ENCODE results near the gene CYLD.

The CYLD gene

DNA sequence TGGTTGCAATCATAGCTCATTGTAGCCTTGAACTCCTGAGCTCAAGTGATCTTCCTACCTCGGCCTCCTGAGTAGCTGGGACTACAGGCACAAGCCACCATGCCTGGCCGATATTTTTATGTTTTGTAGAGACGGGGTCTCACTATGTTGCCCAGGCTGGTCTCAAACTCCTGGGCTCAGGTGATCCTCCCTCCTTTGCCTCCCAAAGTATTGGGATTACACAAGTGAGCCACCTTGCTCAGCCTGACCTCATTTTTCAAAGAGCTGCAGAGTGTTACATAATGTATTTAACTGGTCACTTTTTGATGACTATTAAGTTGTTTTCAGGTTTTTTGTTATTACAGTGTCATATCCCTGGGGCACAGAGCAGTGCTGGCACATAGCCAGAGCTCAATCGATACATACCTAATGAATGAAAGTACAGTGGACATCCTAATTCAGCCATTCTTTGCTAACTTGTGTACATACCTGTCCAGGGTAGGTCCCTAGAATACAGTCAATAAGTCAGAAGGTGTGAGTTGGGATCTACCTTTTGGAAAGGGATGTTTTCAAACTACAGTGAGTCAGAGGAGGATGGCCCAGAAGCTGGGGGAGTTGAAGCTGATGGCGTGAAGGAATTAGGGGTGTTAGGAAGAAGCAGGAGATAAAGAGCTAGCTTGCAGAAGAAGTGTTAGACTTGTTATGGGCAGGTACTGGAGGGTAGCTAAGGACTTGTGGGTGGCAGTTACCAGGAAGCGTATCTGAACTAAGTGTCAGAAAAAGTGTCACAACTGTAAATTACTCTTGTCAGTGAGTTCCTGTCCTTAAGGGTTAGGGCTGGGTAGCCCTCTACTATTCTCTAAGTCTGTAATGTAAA lies 20.1 kb upstream of the CYLD start:
- Histone ChIP-seq H3K27me3 (ENCODE audit: insufficient read depth, low read length, poor library complexity) (no peaks in the 10 kb centered on the region), H3K9me3 (ENCODE audit: insufficient read depth, low read length, severe bottlenecking) (peaks cover 9% of the 10 kb centered on the region), H3K27ac (ENCODE audit: low read length) (no peak overlapping the region), H3K4me2 (ENCODE audit: insufficient read depth, low read length) (no peak overlapping the region), H3K36me3 (ENCODE audit: insufficient read depth, low read length) (no peaks in the 10 kb centered on the region), H3K79me2 (ENCODE audit: insufficient read depth, low read length) (no peaks in the 10 kb centered on the region), H2AFZ (ENCODE audit: low read depth, low read length) (no peak overlapping the region), H3K4me1 (ENCODE audit: insufficient read depth, low read length) (peaks cover 7% of the 10 kb centered on the region), H3K9ac (ENCODE audit: low read depth, low read length) (no peak overlapping the region), H3K4me3 (ENCODE audit: low read depth in 1 of 2, low read length in 2 of 2) (no peak overlapping the region), H4K20me1 (ENCODE audit: insufficient read depth, low read length) (no peaks in the 10 kb centered on the region)
- DNase-seq (no peak), ATAC-seq (ENCODE audit: insufficient read depth, low read depth) (no peak)
- TF ChIP-seq EZH2 (IDR thresholded peaks at IDR 0.05; ENCODE audit: borderline replicate concordance, low read depth, low read length, severe bottlenecking) = no peak
- TF ChIP-seq, protein P1, sequence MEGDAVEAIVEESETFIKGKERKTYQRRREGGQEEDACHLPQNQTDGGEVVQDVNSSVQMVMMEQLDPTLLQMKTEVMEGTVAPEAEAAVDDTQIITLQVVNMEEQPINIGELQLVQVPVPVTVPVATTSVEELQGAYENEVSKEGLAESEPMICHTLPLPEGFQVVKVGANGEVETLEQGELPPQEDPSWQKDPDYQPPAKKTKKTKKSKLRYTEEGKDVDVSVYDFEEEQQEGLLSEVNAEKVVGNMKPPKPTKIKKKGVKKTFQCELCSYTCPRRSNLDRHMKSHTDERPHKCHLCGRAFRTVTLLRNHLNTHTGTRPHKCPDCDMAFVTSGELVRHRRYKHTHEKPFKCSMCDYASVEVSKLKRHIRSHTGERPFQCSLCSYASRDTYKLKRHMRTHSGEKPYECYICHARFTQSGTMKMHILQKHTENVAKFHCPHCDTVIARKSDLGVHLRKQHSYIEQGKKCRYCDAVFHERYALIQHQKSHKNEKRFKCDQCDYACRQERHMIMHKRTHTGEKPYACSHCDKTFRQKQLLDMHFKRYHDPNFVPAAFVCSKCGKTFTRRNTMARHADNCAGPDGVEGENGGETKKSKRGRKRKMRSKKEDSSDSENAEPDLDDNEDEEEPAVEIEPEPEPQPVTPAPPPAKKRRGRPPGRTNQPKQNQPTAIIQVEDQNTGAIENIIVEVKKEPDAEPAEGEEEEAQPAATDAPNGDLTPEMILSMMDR (IDR thresholded peaks at IDR 0.05; ENCODE audit: borderline replicate concordance, extremely low read depth, low read length, poor library complexity, severe bottlenecking) = no peak

DNA sequence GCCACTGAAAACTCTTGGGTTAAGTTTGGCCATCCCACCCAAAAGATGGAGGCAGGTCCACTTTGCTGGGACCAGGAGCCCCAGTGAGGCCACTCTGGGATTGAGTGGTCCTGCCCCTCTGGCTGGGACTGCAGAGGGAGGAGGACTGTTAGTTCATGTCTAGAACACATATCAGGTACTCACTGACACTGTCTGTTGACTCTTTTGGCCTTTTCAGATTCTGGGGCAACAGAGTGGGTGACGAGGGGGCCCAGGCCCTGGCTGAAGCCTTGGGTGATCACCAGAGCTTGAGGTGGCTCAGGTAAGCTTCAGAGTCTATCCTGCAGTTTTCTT lies 19.5 kb upstream of the CYLD start:
- H3K79me2 ChIP-seq (ENCODE audit: insufficient read depth, low read length) = no peaks in the 10 kb centered on the region
- TF ChIP-seq EZH2 (IDR thresholded peaks at IDR 0.05; ENCODE audit: borderline replicate concordance, low read depth, low read length, severe bottlenecking) = no peak
- TF ChIP-seq, protein P1 (IDR thresholded peaks at IDR 0.05; ENCODE audit: borderline replicate concordance, extremely low read depth, low read length, poor library complexity, severe bottlenecking) = no peak
- no peak overlapping the region for H3K4me3 ChIP-seq (ENCODE audit: low read depth in 1 of 2, low read length in 2 of 2)
- H2AFZ ChIP-seq (ENCODE audit: low read depth, low read length) = no peak overlapping the region
- H3K9me3 ChIP-seq (ENCODE audit: insufficient read depth, low read length, severe bottlenecking) = peaks cover 9% of the 10 kb centered on the region
- DNase-seq = no peak
- H3K4me2 ChIP-seq (ENCODE audit: insufficient read depth, low read length) = no peak overlapping the region
- peaks cover 7% of the 10 kb centered on the region for H3K4me1 ChIP-seq (ENCODE audit: insufficient read depth, low read length)
- no peak for ATAC-seq (ENCODE audit: insufficient read depth, low read depth)
- no peaks in the 10 kb centered on the region for H3K27me3 ChIP-seq (ENCODE audit: insufficient read depth, low read length, poor library complexity)
- no peaks in the 10 kb centered on the region for H4K20me1 ChIP-seq (ENCODE audit: insufficient read depth, low read length)
- no peak overlapping the region for H3K27ac ChIP-seq (ENCODE audit: low read length)
- H3K9ac ChIP-seq (ENCODE audit: low read depth, low read length) = no peak overlapping the region
- no peaks in the 10 kb centered on the region for H3K36me3 ChIP-seq (ENCODE audit: insufficient read depth, low read length)

DNA sequence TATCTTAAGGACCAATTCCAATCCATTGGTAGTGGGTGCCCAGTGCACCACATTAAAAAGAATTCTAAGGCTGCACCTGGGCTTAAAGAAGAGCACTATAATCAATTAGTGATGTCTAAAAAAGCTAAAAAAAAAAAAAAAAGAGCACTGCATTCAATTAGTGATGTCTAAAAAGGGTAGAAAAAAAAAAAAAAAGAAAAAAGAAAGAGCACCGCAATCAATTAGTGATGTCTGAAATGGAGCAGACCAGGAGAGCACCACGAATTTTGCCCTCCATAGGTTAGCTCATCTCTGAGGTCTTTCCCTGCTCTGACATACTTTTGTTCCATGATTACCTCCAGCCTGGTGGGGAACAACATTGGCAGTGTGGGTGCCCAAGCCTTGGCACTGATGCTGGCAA lies 18.9 kb upstream of the CYLD start:
- Histone ChIP-seq H3K79me2 (ENCODE audit: insufficient read depth, low read length) (no peaks in the 10 kb centered on the region), H3K4me2 (ENCODE audit: insufficient read depth, low read length) (no peak overlapping the region), H3K36me3 (ENCODE audit: insufficient read depth, low read length) (no peaks in the 10 kb centered on the region), H3K4me1 (ENCODE audit: insufficient read depth, low read length) (peaks cover 7% of the 10 kb centered on the region), H3K9ac (ENCODE audit: low read depth, low read length) (no peak overlapping the region), H2AFZ (ENCODE audit: low read depth, low read length) (no peak overlapping the region), H3K9me3 (ENCODE audit: insufficient read depth, low read length, severe bottlenecking) (peaks cover 9% of the 10 kb centered on the region), H4K20me1 (ENCODE audit: insufficient read depth, low read length) (no peaks in the 10 kb centered on the region), H3K27ac (ENCODE audit: low read length) (no peak overlapping the region), H3K4me3 (ENCODE audit: low read depth in 1 of 2, low read length in 2 of 2) (no peak overlapping the region), H3K27me3 (ENCODE audit: insufficient read depth, low read length, poor library complexity) (no peaks in the 10 kb centered on the region)
- TF ChIP-seq, protein P1 (IDR thresholded peaks at IDR 0.05; ENCODE audit: borderline replicate concordance, extremely low read depth, low read length, poor library complexity, severe bottlenecking) = no peak
- TF ChIP-seq EZH2 (IDR thresholded peaks at IDR 0.05; ENCODE audit: borderline replicate concordance, low read depth, low read length, severe bottlenecking) = no peak
- DNase-seq = no peak
- ATAC-seq (ENCODE audit: insufficient read depth, low read depth) = no peak
